Left forelimb (tissue), 1 donor: Measurements from ENCODE around the gene IGSF9B.

Experiments
- DNase-seq: peaks from one replicate; pipeline ENCODE4 v3.0.0-alpha.2; 2018; ENCODE audit warnings: low spot score

Gene IGSF9B

GRCh38 chr11:133955945-133956421 lies 785 bp downstream of the IGSF9B start:
- no peak for DNase-seq

- DNase-seq = no peak
These were observed 1.5 kb downstream of the IGSF9B start for GRCh38 chr11:133955081-133955891.

- no peak for DNase-seq
These were observed 2.8 kb downstream of the IGSF9B start for GRCh38 chr11:133953999-133954398.

GRCh38 chr11:133953547-133953946 lies 3.2 kb downstream of the IGSF9B start:
- DNase-seq = no peak

GRCh38 chr11:133952199-133953190 lies 4.3 kb downstream of the IGSF9B start:
- DNase-seq = no peak

- no peak for DNase-seq
These were observed 5.2 kb downstream of the IGSF9B start for GRCh38 chr11:133951327-133952198.

GRCh38 chr11:133950874-133951326 lies 5.9 kb downstream of the IGSF9B start:
- DNase-seq = no peak

GRCh38 chr11:133950421-133950820 lies 6.3 kb downstream of the IGSF9B start:
- no peak for DNase-seq

GRCh38 chr11:133949129-133949528 lies 7.6 kb downstream of the IGSF9B start:
- DNase-seq = no peak

- DNase-seq = no peak
These were observed 8.1 kb downstream of the IGSF9B start for GRCh38 chr11:133948711-133949110.

- peak; percentile 77 for DNase-seq
These were observed 9.4 kb downstream of the IGSF9B start for GRCh38 chr11:133947321-133947756.

GRCh38 chr11:133946541-133947318 lies 10.0 kb downstream of the IGSF9B start:
- no peak for DNase-seq

- DNase-seq = no peak
These were observed 10.7 kb downstream of the IGSF9B start for GRCh38 chr11:133946051-133946450.

GRCh38 chr11:133945087-133945974 lies 11.4 kb downstream of the IGSF9B start:
- DNase-seq = no peak

- no peak for DNase-seq
These were observed 12.6 kb downstream of the IGSF9B start for GRCh38 chr11:133943950-133944698.

- DNase-seq = no peak
These were observed 14.2 kb downstream of the IGSF9B start for GRCh38 chr11:133942577-133942976.

- DNase-seq = no peak
These were observed 15.2 kb downstream of the IGSF9B start for GRCh38 chr11:133941546-133941945.

- no peak for DNase-seq
These were observed 16.7 kb downstream of the IGSF9B start for GRCh38 chr11:133940034-133940433.

- no peak for DNase-seq
These were observed 17.2 kb downstream of the IGSF9B start for GRCh38 chr11:133939558-133939957.
